Thoracic aorta (tissue), 2 donors: ENCODE results near the gene FYB1. TPM values are rescaled to one million over a fixed set of nuclear protein-coding genes. Genes with fewer than 3 reads are reported as not detected.

Source experiments
- ATAC-seq: fragments of 150-250 bp; one replicate; pipeline ENCODE4 v1.8.0; 2017; ENCODE audit warnings: low read depth; ENCODE audit not compliant: insufficient number of reproducible peaks, low FRiP score
- DNase-seq: peaks from one replicate; pipeline ENCODE4 v3.0.0-alpha.2; 2020; ENCODE audit warnings: low spot score
- H3K27ac ChIP-seq, 2 donors: fragments of 200-600 bp; sonication (generic); 1 replicate in 1 of 2; 2 replicates in 1 of 2; pipeline ENCODE4 v1.5.1; 2016; ENCODE audit warnings: mild to moderate bottlenecking in 2 of 2, moderate library complexity in 2 of 2
- H3K27me3 ChIP-seq: fragments of 200-600 bp; sonication (generic); replicated peaks from 2 replicates; pipeline ENCODE4 v1.6.0; 2016; ENCODE audit warnings: mild to moderate bottlenecking; ENCODE audit not compliant: insufficient read depth
- H3K36me3 ChIP-seq: fragments of 200-600 bp; sonication (generic); one replicate; pipeline ENCODE4 v1.5.1; 2016
- H3K4me1 ChIP-seq, 2 donors: fragments of 200-600 bp; sonication (generic); 1 replicate in 1 of 2; 2 replicates in 1 of 2; pipeline versions ENCODE4 v1.5.1 to v1.6.0; 2016; ENCODE audit warnings: low read depth in 2 of 2, mild to moderate bottlenecking in 1 of 2; ENCODE audit not compliant: control insufficient read depth in 1 of 2
- H3K4me3 ChIP-seq: fragments of 200-600 bp; sonication (generic); 2 replicates; pipeline ENCODE4 v1.5.1; 2016; ENCODE audit warnings: mild to moderate bottlenecking
- H3K9me3 ChIP-seq: fragments of 200-600 bp; sonication (generic); 2 replicates; pipeline ENCODE4 v1.5.1; 2016
- total RNA-seq, 2 donors: library from RNA; depleted of rRNA; stranded (reverse); fragments of >200 nt; gene quantifications; one replicate each; pipeline versions ENCODE4 v1.1.0 to v1.2.3, GENCODE V29; 2016
- TF ChIP-seq, protein P1 (sequence below): fragments of 200-600 bp; sonication (generic); IDR thresholded peaks from one replicate; pipeline ENCODE4 v1.5.1; 2019; ENCODE audit warnings: antibody characterized with exemption

Gene FYB1, protein sequence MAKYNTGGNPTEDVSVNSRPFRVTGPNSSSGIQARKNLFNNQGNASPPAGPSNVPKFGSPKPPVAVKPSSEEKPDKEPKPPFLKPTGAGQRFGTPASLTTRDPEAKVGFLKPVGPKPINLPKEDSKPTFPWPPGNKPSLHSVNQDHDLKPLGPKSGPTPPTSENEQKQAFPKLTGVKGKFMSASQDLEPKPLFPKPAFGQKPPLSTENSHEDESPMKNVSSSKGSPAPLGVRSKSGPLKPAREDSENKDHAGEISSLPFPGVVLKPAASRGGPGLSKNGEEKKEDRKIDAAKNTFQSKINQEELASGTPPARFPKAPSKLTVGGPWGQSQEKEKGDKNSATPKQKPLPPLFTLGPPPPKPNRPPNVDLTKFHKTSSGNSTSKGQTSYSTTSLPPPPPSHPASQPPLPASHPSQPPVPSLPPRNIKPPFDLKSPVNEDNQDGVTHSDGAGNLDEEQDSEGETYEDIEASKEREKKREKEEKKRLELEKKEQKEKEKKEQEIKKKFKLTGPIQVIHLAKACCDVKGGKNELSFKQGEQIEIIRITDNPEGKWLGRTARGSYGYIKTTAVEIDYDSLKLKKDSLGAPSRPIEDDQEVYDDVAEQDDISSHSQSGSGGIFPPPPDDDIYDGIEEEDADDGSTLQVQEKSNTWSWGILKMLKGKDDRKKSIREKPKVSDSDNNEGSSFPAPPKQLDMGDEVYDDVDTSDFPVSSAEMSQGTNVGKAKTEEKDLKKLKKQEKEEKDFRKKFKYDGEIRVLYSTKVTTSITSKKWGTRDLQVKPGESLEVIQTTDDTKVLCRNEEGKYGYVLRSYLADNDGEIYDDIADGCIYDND
- total RNA-seq: 10 to 100 TPM; 12.9 to 29.8 TPM

DNA sequence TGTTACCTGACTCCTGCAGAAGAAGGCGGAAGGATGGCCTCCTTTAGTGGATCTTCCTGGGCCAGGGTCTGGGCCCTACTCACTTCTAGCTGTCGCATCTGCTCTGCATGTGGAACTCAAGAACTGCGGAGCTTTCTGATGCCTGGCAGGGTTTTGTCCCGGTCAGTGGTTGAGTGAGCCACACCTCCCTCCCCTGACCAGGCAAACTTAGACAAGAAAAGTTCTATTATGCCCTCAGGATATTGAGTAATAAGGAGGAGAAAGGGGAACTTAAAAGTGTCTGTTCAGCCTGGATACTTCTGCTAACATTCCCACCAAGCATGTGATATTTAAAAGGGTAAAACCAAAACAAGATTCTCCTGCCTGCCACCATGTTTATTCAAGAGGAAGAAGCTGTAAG lies at the start of gene FYB1:
Gene FYB1, minus strand, starts transcription at position 127 of the 400 bp plus-strand sequence. CDS start 16,603 bp downstream, outside the sequence.
- H3K4me3 ChIP-seq: peak within 1 kb of the TSS; percentile 50
- TF ChIP-seq, protein P1, sequence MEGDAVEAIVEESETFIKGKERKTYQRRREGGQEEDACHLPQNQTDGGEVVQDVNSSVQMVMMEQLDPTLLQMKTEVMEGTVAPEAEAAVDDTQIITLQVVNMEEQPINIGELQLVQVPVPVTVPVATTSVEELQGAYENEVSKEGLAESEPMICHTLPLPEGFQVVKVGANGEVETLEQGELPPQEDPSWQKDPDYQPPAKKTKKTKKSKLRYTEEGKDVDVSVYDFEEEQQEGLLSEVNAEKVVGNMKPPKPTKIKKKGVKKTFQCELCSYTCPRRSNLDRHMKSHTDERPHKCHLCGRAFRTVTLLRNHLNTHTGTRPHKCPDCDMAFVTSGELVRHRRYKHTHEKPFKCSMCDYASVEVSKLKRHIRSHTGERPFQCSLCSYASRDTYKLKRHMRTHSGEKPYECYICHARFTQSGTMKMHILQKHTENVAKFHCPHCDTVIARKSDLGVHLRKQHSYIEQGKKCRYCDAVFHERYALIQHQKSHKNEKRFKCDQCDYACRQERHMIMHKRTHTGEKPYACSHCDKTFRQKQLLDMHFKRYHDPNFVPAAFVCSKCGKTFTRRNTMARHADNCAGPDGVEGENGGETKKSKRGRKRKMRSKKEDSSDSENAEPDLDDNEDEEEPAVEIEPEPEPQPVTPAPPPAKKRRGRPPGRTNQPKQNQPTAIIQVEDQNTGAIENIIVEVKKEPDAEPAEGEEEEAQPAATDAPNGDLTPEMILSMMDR: no peak
- H3K4me1 ChIP-seq: peaks cover 0 to 5% of the 10 kb centered on the region in 2 donors
- H3K27ac ChIP-seq: peak within 1 kb of the TSS in 1 of 2 donors; percentile 19
- ATAC-seq (no peak), DNase-seq (no peak)
- no peaks in the 10 kb centered on the region for H3K27me3 ChIP-seq
- no peaks in the 10 kb centered on the region for H3K36me3 ChIP-seq
- H3K9me3 ChIP-seq: no peaks in the 10 kb centered on the region

DNA sequence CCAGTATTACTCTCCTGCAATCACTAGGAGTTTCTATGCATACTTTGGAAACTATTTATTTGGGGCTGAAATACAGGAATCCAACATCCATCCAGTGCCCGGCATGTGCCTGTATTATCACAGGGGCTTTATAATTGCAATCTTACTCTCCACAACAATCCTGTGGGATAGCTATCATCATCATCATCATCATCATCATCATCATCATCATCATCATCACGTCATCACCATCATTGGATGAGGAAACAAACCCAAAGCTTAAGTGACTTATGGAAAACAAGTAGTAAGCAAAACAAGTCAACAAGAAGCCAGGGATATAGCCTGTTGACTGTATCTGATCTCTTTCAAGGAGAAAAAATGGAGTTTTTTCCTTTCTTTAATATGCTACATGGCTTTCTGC lies 47.8 kb upstream of the FYB1 start:
- DNase-seq (no peak), ATAC-seq (no peak)
- Histone ChIP-seq H3K4me1 (no peaks in the 10 kb centered on the region), H3K4me3 (no peak overlapping the region), H3K36me3 (no peaks in the 10 kb centered on the region), H3K9me3 (no peaks in the 10 kb centered on the region), H3K27me3 (no peaks in the 10 kb centered on the region), H3K27ac (no peak overlapping the region)
- TF ChIP-seq, protein P1: no peak

DNA sequence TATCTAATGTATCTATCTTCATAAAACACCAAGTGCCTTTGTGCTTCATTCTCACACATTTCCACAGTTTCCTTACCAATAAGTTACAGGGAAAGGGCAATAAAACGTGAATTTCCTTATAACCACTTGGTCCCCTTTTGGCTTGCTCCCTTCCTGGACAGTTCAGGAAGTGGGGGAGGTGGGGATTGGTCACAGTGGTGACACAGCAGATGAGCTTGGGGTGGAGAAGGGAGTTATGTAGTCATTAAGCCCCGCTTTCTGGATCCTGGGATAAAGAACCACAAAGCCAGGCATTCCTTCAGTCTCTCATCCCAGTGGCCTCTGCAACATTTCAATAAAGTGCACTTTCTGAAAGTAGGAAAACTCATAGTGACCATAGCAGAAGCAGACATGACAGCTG lies 47.1 kb upstream of the FYB1 start:
- H3K9me3 ChIP-seq: no peaks in the 10 kb centered on the region
- no peaks in the 10 kb centered on the region for H3K36me3 ChIP-seq
- no peak for ATAC-seq
- TF ChIP-seq, protein P1: no peak
- H3K4me3 ChIP-seq: no peak overlapping the region
- H3K4me1 ChIP-seq: no peaks in the 10 kb centered on the region
- DNase-seq: no peak
- no peaks in the 10 kb centered on the region for H3K27me3 ChIP-seq
- H3K27ac ChIP-seq: no peak overlapping the region

DNA sequence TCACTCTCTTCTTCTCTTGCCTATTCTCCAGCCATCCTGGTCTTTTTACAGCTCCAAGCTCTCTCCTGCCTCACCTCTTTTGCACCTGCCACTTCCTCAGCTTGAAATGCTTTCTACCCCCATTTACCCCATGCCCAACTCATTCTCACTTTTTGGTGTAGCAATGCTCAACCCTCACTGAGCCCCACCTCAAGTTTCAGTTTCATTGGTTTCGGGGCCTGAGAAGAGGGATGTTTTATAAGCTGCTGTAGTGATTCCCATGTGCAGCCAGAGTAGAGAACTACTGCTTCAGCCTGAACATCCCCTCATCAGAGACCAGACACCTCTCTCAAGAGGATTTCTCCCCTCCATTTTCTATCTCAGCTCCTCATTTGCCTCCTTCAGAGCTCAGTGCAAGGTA lies 45.2 kb upstream of the FYB1 start:
- TF ChIP-seq, protein P1: no peak
- DNase-seq (no peak), ATAC-seq (no peak)
- Histone ChIP-seq H3K36me3 (no peaks in the 10 kb centered on the region), H3K27ac (no peak overlapping the region), H3K4me3 (no peak overlapping the region), H3K4me1 (no peaks in the 10 kb centered on the region), H3K9me3 (no peaks in the 10 kb centered on the region), H3K27me3 (no peaks in the 10 kb centered on the region)

DNA sequence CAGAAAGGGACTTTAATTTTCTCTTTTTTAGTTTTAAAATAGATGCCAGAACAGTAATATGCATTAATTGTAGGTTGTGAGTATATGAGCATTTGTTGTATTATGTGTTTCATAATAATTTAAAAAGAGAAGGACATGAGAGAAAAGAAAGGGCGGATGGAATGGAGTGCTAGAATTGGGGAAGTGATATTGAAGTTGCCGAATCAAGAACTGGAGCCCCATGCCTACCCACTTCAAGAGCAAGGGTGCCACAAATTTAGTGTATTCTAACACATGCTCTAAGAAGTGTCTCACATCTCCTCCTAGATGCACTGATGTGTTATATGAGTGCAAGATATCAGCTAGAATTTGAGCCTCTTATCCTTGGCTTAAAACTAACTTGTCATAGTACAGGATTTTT lies 43.6 kb upstream of the FYB1 start:
- Histone ChIP-seq H3K27ac (no peak overlapping the region), H3K27me3 (no peaks in the 10 kb centered on the region), H3K4me1 (no peaks in the 10 kb centered on the region), H3K9me3 (no peaks in the 10 kb centered on the region), H3K4me3 (no peak overlapping the region), H3K36me3 (no peaks in the 10 kb centered on the region)
- ATAC-seq: no peak
- no peak for DNase-seq
- TF ChIP-seq, protein P1: no peak
